GM18873 (cell line): ENCODE measurements around the gene ICA1L.

Experiments
- ATAC-seq: cut with Tn5 transposase; IDR thresholded peaks from one replicate; pipeline ENCODE4 v1.9.1; 2021; ENCODE audit warnings: mild to moderate bottlenecking, moderate library complexity, moderate number of reproducible peaks; ENCODE audit not compliant: unreplicated experiment, low FRiP score

ICA1L gene

GRCh38 chr2:202790676-202791075 is 80.9 kb downstream of the ICA1L start:
- ATAC-seq, result no peak

- no peak for ATAC-seq
Observed at GRCh38 chr2:202786842-202787241, 84.7 kb downstream of the ICA1L start.

- no peak for ATAC-seq
Observed at GRCh38 chr2:202782940-202783558, 88.5 kb downstream of the ICA1L start.

- peak; percentile 95 for ATAC-seq
Observed at GRCh38 chr2:202780514-202781021, 91.0 kb downstream of the ICA1L start.

- no peak for ATAC-seq
Observed at GRCh38 chr2:202778217-202778616, 93.3 kb downstream of the ICA1L start.

- ATAC-seq, result no peak
Observed at GRCh38 chr2:202774104-202774503, 97.5 kb downstream of the ICA1L start.

GRCh38 chr2:202773301-202773973 is 98.1 kb downstream of the ICA1L start:
- no peak for ATAC-seq

- no peak for ATAC-seq
Observed at GRCh38 chr2:202771741-202772460, 99.7 kb downstream of the ICA1L start.

GRCh38 chr2:202771336-202771735 is 100.2 kb downstream of the ICA1L start:
- ATAC-seq, result no peak

- ATAC-seq, result no peak
Observed at GRCh38 chr2:202769201-202769600, 102.4 kb downstream of the ICA1L start.

GRCh38 chr2:202768273-202768672 is 103.3 kb downstream of the ICA1L start:
- no peak for ATAC-seq

GRCh38 chr2:202765436-202765835 is 106.1 kb downstream of the ICA1L start:
- no peak for ATAC-seq

- ATAC-seq, result no peak
Observed at GRCh38 chr2:202764991-202765390, 106.6 kb downstream of the ICA1L start.

- no peak for ATAC-seq
Observed at GRCh38 chr2:202763916-202764315, 107.7 kb downstream of the ICA1L start.

- no peak for ATAC-seq
Observed at GRCh38 chr2:202762556-202762955, 109.0 kb downstream of the ICA1L start.

- ATAC-seq, result no peak
Observed at GRCh38 chr2:202760848-202761247, 110.7 kb downstream of the ICA1L start.

- no peak for ATAC-seq
Observed at GRCh38 chr2:202758604-202759003, 113.0 kb downstream of the ICA1L start.

- no peak for ATAC-seq
Observed at GRCh38 chr2:202758128-202758527, 113.4 kb downstream of the ICA1L start.

GRCh38 chr2:202757339-202757738 is 114.2 kb downstream of the ICA1L start:
- ATAC-seq, result no peak

GRCh38 chr2:202756598-202756997 is 115.0 kb downstream of the ICA1L start:
- no peak for ATAC-seq

- no peak for ATAC-seq
Observed at GRCh38 chr2:202754936-202755335, 116.6 kb downstream of the ICA1L start.
